Measurements from ENCODE around the gene KCNJ5.

GRCh38 chr11:128943428-128943976 is 52.3 kb downstream of the KCNJ5 start:
- TF ChIP-seq, protein P1, sequence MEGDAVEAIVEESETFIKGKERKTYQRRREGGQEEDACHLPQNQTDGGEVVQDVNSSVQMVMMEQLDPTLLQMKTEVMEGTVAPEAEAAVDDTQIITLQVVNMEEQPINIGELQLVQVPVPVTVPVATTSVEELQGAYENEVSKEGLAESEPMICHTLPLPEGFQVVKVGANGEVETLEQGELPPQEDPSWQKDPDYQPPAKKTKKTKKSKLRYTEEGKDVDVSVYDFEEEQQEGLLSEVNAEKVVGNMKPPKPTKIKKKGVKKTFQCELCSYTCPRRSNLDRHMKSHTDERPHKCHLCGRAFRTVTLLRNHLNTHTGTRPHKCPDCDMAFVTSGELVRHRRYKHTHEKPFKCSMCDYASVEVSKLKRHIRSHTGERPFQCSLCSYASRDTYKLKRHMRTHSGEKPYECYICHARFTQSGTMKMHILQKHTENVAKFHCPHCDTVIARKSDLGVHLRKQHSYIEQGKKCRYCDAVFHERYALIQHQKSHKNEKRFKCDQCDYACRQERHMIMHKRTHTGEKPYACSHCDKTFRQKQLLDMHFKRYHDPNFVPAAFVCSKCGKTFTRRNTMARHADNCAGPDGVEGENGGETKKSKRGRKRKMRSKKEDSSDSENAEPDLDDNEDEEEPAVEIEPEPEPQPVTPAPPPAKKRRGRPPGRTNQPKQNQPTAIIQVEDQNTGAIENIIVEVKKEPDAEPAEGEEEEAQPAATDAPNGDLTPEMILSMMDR (IDR thresholded peaks at IDR 0.05), result no peak
- no peak for TF ChIP-seq POLR2A (IDR thresholded peaks at IDR 0.05)
